Fibroblast of the aortic adventitia (primary cell): ENCODE measurements around the gene AATF. TPM values are rescaled to one million over a fixed set of nuclear protein-coding genes. Genes with fewer than 3 reads are reported as not detected.

Experiments
- DNase-seq: peaks from one replicate; pipeline ENCODE4 v3.0.0-alpha.2; 2010; ENCODE audit warnings: low read depth
- H3K4me3 ChIP-seq: 2 replicates; pipeline ENCODE4 v1.5.1; 2011; ENCODE audit warnings: low read depth, mild to moderate bottlenecking, control low read depth, low read length, moderate library complexity
- CTCF ChIP-seq: IDR thresholded peaks from 2 replicates; pipeline ENCODE4 v1.5.1; 2011; ENCODE audit warnings: mild to moderate bottlenecking, low read length, control low read depth, inconsistent platforms; ENCODE audit not compliant: insufficient read depth
- total RNA-seq: library from RNA; depleted of rRNA; stranded (reverse); fragments of >200 nt; gene quantifications from 2 replicates; pipeline ENCODE4 v1.2.3, GENCODE V29; 2012; ENCODE audit warnings: low replicate concordance

The AATF gene
- total RNA-seq, 1 donor = 25.1 TPM

- no peak for DNase-seq
- no peak overlapping the region for H3K4me3 ChIP-seq
- TF ChIP-seq CTCF = no peak
Measured at GRCh38 chr17:36930583-36930900, 18.2 kb upstream of the AATF start.

- H3K4me3 ChIP-seq = no peak overlapping the region
- no peak for TF ChIP-seq CTCF
- no peak for DNase-seq
Measured at GRCh38 chr17:36931096-36931696, 17.6 kb upstream of the AATF start.

GRCh38 chr17:36931697-36932382 is 16.9 kb upstream of the AATF start:
- peak; percentile 39 for DNase-seq
- H3K4me3 ChIP-seq = peak overlapping the region; percentile 31

DNA sequence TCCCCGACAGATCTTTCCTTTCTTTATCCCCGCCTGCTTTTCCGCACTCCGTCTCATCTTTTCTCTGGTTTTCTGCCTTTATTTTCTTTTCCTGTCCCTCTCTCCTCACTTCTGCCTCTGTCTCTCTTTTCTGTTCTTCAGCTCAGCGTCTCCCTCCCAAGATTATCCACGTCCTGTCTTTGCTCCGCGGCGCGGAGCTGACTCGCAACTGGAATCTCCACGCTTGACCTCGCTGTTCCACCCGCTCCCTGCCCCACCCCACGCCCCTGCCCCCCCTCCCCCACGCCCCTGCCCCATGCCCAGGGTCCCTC is 16.4 kb upstream of the AATF start:
- no peak for TF ChIP-seq CTCF
- no peak overlapping the region for H3K4me3 ChIP-seq
- DNase-seq = no peak

More at GRCh38 chr17:36931697-36932382, 16.9 kb upstream of the AATF start:
- TF ChIP-seq CTCF = no peak

- no peak overlapping the region for H3K4me3 ChIP-seq
- TF ChIP-seq CTCF = no peak
Measured at GRCh38 chr17:36932694-36933511, 15.9 kb upstream of the AATF start.

DNA sequence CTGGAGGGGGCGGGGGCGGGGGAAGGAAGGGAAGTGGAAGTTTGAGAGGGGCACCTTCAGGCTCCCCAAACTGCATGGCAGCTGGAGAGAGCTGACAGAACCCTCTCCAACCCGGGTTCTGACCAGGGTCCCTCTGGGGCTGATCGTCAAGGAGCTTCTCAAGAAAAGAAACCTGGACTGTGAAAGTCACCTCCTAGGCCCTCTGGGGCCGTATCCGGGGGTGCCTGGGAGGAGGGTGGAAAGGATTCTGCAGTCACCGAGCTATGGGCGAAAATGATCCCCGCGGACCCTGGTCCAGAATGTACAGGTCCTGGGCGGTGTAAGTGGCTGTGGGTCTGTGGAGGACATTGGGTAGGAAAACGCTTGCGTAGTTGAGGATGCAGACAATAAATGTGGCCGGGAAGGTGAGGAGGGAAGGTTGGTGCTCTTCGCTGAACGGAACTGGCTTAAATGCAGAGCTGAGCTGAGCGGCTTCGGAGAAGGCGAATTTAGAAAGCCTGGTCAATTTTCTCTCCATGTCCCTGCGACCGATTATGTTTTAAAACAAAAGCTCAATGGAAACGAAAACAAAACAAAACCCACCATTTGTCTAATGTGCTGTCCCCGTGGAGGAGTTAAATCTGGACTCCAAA is 15.1 kb upstream of the AATF start:
- H3K4me3 ChIP-seq = no peak overlapping the region
- no peak for DNase-seq
- no peak for TF ChIP-seq CTCF

More at GRCh38 chr17:36932694-36933511, 15.9 kb upstream of the AATF start:
- DNase-seq = no peak
